HG02678 (cell line): ENCODE results near the gene BABAM1.

Source experiments
- ATAC-seq: cut with Tn5 transposase; IDR thresholded peaks from one replicate; pipeline ENCODE4 v1.9.1; 2021; ENCODE audit warnings: mild to moderate bottlenecking, moderate library complexity; ENCODE audit not compliant: unreplicated experiment

The BABAM1 gene

GRCh38 chr19:17302391-17303166 lies 35.3 kb downstream of the BABAM1 start:
- no peak for ATAC-seq

GRCh38 chr19:17303167-17303939 lies 36.1 kb downstream of the BABAM1 start, which contains the start of gene ABHD8:
ABHD8 (minus strand) TSS chr19:17303425; CDS start chr19:17301616, 1,809 bp downstream.
- peak; percentile 62 for ATAC-seq

- ATAC-seq: no peak
Measured at GRCh38 chr19:17303940-17304267, 36.7 kb downstream of the BABAM1 start.

GRCh38 chr19:17304386-17305215 lies 37.4 kb downstream of the BABAM1 start:
- no peak for ATAC-seq

GRCh38 chr19:17305216-17305516 lies 37.9 kb downstream of the BABAM1 start:
- no peak for ATAC-seq

- ATAC-seq: peak; percentile 65
Measured at GRCh38 chr19:17305517-17306284, 38.5 kb downstream of the BABAM1 start, which contains the start of gene MRPL34. MRPL34 (plus strand) TSS chr19:17305872; CDS start chr19:17305893, 21 bp downstream.

GRCh38 chr19:17306285-17306714 lies 39.1 kb downstream of the BABAM1 start:
- no peak for ATAC-seq

GRCh38 chr19:17307876-17308377 lies 40.7 kb downstream of the BABAM1 start:
- no peak for ATAC-seq

GRCh38 chr19:17309198-17309964 lies 42.1 kb downstream of the BABAM1 start, which contains the start of gene DDA1:
DDA1 (plus strand) TSS chr19:17309563; CDS start chr19:17309655, 92 bp downstream.
- ATAC-seq: peak; percentile 63

GRCh38 chr19:17309965-17310461 lies 42.8 kb downstream of the BABAM1 start:
- no peak for ATAC-seq

- ATAC-seq: no peak
Measured at GRCh38 chr19:17311455-17312188, 44.4 kb downstream of the BABAM1 start.

GRCh38 chr19:17312189-17313113 lies 45.2 kb downstream of the BABAM1 start:
- no peak for ATAC-seq

GRCh38 chr19:17314007-17314593 lies 46.9 kb downstream of the BABAM1 start:
- ATAC-seq: no peak

GRCh38 chr19:17318966-17319365 lies 51.7 kb downstream of the BABAM1 start:
- no peak for ATAC-seq

GRCh38 chr19:17319473-17320238 lies 52.4 kb downstream of the BABAM1 start:
- no peak for ATAC-seq

- ATAC-seq: no peak
Measured at GRCh38 chr19:17320435-17320834, 53.2 kb downstream of the BABAM1 start.
